Caco-2 (cell line): Measurements from ENCODE around the gene TTLL4. TPM values are rescaled to one million over a fixed set of nuclear protein-coding genes. Genes with fewer than 3 reads are reported as not detected.

Experiments
- Bru-seq: library from RNA; stranded (reverse); fragments of 400-500 nt; gene quantifications from one replicate; lab custom pipeline; 2021; lab: Mats Ljungman, UMichigan
- BruChase-seq, 2 experiments: library from RNA; stranded (reverse); fragments of 400-500 nt; gene quantifications; one replicate each; lab custom pipeline; 2021; lab: Mats Ljungman, UMichigan
- BruUV-seq: library from RNA; stranded (reverse); fragments of 400-500 nt; replicated peaks from 2 replicates; lab custom pipeline; 2021; lab: Mats Ljungman, UMichigan
- CTCF ChIA-PET: fragments of 300-600 bp; sonication (Branson Sonifier 250); formaldehyde crosslinking; loops from one replicate; lab custom pipeline; 2022; ENCODE audit warnings: antibody characterized with exemption; lab: Charles Lee
- POLR2A ChIA-PET: fragments of 300-600 bp; sonication (Branson Sonifier 250); formaldehyde crosslinking; loops from one replicate; lab custom pipeline; 2022; ENCODE audit warnings: antibody characterized with exemption; lab: Charles Lee
- DNase-seq, 2 experiments: peaks; one replicate each; pipeline versions ENCODE4 v3.0.0 to v3.0.0-alpha.2; 2020 to 2022
- H3K27me3 ChIP-seq: replicated peaks from 2 replicates; pipeline ENCODE4 v1.6.0; 2011; ENCODE audit warnings: low read length; ENCODE audit not compliant: control insufficient read depth, insufficient read depth
- H3K36me3 ChIP-seq: 2 replicates; pipeline ENCODE4 v1.5.1; 2011; ENCODE audit warnings: low read length; ENCODE audit not compliant: control insufficient read depth, insufficient read depth
- H3K4me1 ChIP-seq: fragments of 250-450 bp; sonication (Bioruptor Pico); 2 replicates; pipeline ENCODE4 v1.5.1; 2020; ENCODE audit warnings: mild to moderate bottlenecking
- H3K4me3 ChIP-seq: 2 replicates; pipeline ENCODE4 v1.5.1; 2011; ENCODE audit warnings: low read depth, mild to moderate bottlenecking, control low read depth, low read length
- H3K9me3 ChIP-seq: fragments of 250-450 bp; sonication (Bioruptor Pico); 2 replicates; pipeline ENCODE4 v1.5.1; 2020; ENCODE audit warnings: mild to moderate bottlenecking, moderate library complexity
- H3K27ac Mint-ChIP-seq: one replicate; pipeline ENCODE4 v1.8.0; 2022; ENCODE audit warnings: mixed read lengths; ENCODE audit not compliant: unreplicated experiment
- H3K27me3 Mint-ChIP-seq: one replicate; pipeline ENCODE4 v1.8.0; 2022; ENCODE audit warnings: mixed read lengths; ENCODE audit not compliant: insufficient read depth, unreplicated experiment
- H3K36me3 Mint-ChIP-seq: one replicate; pipeline ENCODE4 v1.8.0; 2022; ENCODE audit warnings: mild to moderate bottlenecking, mixed read lengths; ENCODE audit not compliant: insufficient read depth, unreplicated experiment
- H3K4me1 Mint-ChIP-seq: one replicate; pipeline ENCODE4 v1.8.0; 2022; ENCODE audit warnings: low read depth, mixed read lengths; ENCODE audit not compliant: unreplicated experiment
- H3K4me3 Mint-ChIP-seq: one replicate; pipeline ENCODE4 v1.8.0; 2022; ENCODE audit warnings: mild to moderate bottlenecking, moderate library complexity, mixed read lengths; ENCODE audit not compliant: unreplicated experiment
- H3K9me3 Mint-ChIP-seq: one replicate; pipeline ENCODE4 v1.8.0; 2022; ENCODE audit warnings: mixed read lengths; ENCODE audit not compliant: unreplicated experiment
- intact Hi-C: fragments of 100-400 bp; cut with micrococcal nuclease; formaldehyde crosslinking; loops from one replicate; pipeline ENCODE4 v1.10.0; 2022; ENCODE audit not compliant: unreplicated experiment
- long read RNA-seq: library from polyadenylated mRNA; stranded (forward); transcript quantifications from one replicate; pipeline ENCODE4 v2.0.0, GENCODE V29; 2022
- total RNA-seq: library from RNA; stranded (reverse); gene quantifications from 2 replicates; pipeline ENCODE4 v1.2.3, GENCODE V29; 2022
- TF ChIP-seq, protein P1 (sequence below), 2 experiments: fragments of 200-600 bp in 1 of 2; IDR thresholded peaks; 1 replicate in 1 of 2; 2 replicates in 1 of 2; pipeline versions ENCODE4 v1.5.1 to v1.8.0; 2011 to 2022; ENCODE audit warnings: antibody characterized with exemption in 1 of 2, control low read depth in 1 of 2, inconsistent platforms in 1 of 2, low read depth in 1 of 2, low read length in 1 of 2, mild to moderate bottlenecking in 1 of 2, moderate library complexity in 1 of 2; ENCODE audit not compliant: insufficient read depth in 1 of 2, severe bottlenecking in 1 of 2, unreplicated experiment in 1 of 2

Gene TTLL4, protein sequence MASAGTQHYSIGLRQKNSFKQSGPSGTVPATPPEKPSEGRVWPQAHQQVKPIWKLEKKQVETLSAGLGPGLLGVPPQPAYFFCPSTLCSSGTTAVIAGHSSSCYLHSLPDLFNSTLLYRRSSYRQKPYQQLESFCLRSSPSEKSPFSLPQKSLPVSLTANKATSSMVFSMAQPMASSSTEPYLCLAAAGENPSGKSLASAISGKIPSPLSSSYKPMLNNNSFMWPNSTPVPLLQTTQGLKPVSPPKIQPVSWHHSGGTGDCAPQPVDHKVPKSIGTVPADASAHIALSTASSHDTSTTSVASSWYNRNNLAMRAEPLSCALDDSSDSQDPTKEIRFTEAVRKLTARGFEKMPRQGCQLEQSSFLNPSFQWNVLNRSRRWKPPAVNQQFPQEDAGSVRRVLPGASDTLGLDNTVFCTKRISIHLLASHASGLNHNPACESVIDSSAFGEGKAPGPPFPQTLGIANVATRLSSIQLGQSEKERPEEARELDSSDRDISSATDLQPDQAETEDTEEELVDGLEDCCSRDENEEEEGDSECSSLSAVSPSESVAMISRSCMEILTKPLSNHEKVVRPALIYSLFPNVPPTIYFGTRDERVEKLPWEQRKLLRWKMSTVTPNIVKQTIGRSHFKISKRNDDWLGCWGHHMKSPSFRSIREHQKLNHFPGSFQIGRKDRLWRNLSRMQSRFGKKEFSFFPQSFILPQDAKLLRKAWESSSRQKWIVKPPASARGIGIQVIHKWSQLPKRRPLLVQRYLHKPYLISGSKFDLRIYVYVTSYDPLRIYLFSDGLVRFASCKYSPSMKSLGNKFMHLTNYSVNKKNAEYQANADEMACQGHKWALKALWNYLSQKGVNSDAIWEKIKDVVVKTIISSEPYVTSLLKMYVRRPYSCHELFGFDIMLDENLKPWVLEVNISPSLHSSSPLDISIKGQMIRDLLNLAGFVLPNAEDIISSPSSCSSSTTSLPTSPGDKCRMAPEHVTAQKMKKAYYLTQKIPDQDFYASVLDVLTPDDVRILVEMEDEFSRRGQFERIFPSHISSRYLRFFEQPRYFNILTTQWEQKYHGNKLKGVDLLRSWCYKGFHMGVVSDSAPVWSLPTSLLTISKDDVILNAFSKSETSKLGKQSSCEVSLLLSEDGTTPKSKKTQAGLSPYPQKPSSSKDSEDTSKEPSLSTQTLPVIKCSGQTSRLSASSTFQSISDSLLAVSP
- 86.6 and 87.9 TPM in 2 replicates for total RNA-seq
- Bru-seq, nascent RNA: percentile 79 among the genes with signal in this experiment
- percentile 82 among the genes with signal in this experiment for BruChase-seq, experiment 1, labeled RNA remaining after a 2-hour chase
- BruChase-seq, experiment 2, labeled RNA remaining after a 6-hour chase: percentile 78 among the genes with signal in this experiment
- long read RNA-seq, full-length matches to known transcripts: 23 of 44 reads
- long read RNA-seq, partial matches to known transcripts: 2 of 44 reads
- long read RNA-seq, other reads (novel, unspliced or antisense): 19 of 44 reads

DNA sequence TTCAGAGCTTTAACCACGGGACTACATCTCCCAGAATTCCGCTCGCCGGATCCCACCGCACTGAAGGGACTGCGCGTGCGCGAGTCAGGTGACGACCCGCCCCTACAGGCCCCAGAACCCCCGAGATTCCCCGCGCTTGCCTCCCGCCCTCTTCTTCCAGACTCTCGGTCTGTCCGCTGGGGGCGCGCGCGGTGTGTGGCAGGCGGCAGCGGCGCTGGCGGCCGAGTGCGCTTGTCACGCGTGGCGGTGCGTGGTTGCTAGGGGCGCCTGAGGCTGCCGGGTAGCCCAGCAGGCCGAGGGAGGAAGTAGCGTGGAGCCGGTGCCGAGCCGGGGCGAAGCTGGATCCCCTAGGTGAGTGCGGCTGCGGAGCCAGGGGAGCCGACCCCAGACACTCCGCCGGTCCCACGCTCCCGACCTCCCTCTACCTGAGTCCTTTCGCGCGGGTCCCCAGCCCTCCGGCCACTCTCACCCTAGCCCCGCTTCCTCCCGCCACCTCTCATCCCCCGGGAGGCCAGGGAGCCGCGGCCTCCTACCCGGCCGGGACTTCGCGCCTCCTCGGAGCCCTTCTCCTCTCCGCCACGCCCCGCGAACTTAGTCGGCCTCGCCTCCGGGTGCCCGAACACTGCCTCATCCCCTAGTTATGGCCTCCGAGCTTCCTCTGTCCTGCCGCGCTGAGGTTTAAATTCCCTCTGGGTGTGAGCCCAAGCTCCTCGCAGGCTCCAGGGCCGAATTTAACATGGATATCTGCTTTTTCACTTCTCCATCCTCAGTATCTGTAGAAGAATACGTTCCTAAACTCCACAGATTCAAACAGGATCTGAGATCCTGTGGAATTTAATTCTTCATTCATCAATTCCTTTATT lies at the start of gene TTLL4:
TSS of gene TTLL4 (plus strand) at position 149 of the 863 bp plus-strand sequence. CDS start 26,842 bp downstream, outside the sequence.
- H3K4me1 ChIP-seq: peaks cover 18% of the 10 kb centered on the region
- Mint-ChIP-seq H3K36me3 (peaks cover 4% of the 10 kb centered on the region), H3K27me3 (no peaks in the 10 kb centered on the region), H3K4me3 (peak within 1 kb of the TSS; percentile 97), H3K27ac (peak within 1 kb of the TSS; percentile 94), H3K9me3 (no peaks in the 10 kb centered on the region), H3K4me1 (peaks cover 13% of the 10 kb centered on the region)
- TF ChIP-seq, protein P1, sequence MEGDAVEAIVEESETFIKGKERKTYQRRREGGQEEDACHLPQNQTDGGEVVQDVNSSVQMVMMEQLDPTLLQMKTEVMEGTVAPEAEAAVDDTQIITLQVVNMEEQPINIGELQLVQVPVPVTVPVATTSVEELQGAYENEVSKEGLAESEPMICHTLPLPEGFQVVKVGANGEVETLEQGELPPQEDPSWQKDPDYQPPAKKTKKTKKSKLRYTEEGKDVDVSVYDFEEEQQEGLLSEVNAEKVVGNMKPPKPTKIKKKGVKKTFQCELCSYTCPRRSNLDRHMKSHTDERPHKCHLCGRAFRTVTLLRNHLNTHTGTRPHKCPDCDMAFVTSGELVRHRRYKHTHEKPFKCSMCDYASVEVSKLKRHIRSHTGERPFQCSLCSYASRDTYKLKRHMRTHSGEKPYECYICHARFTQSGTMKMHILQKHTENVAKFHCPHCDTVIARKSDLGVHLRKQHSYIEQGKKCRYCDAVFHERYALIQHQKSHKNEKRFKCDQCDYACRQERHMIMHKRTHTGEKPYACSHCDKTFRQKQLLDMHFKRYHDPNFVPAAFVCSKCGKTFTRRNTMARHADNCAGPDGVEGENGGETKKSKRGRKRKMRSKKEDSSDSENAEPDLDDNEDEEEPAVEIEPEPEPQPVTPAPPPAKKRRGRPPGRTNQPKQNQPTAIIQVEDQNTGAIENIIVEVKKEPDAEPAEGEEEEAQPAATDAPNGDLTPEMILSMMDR (IDR thresholded peaks at IDR 0.05; ENCODE audit: insufficient read depth in 1 of 2, low read depth in 1 of 2, low read length in 1 of 2, severe bottlenecking in 1 of 2, unreplicated experiment in 1 of 2): peak; percentile 74 to 89
- H3K4me3 ChIP-seq: peak within 1 kb of the TSS; percentile 100
- ChIA-PET CTCF (interaction anchor here (0.6 to 1.6 kb wide), 21 partner anchors 8 to 354 kb away, joined by 3 to 21 read pairs (median 5); partner anchors contain the start of genes BCS1L, CATIP, CYP27A1 and STK36), POLR2A (interaction anchor here (0.5 to 1.6 kb wide), 5 partner anchors 12 to 277 kb away, joined by 3 to 6 read pairs (median 5); partner anchors contain the start of genes BCS1L, CYP27A1 and ZNF142)
- H3K9me3 ChIP-seq: no peaks in the 10 kb centered on the region
- intact Hi-C loops: loop anchor here (1.0 to 10.0 kb wide), 6 partner anchors 24 to 254 kb away; partner anchors contain the start of genes BCS1L, CYP27A1, RNF25 and STK36
- H3K27me3 ChIP-seq: no peaks in the 10 kb centered on the region
- no TSS peak for BruUV-seq
- no peaks in the 10 kb centered on the region; the same call in 1 of the 2 replicates for H3K36me3 ChIP-seq
- peak; percentile 98 to 99 for DNase-seq

DNA sequence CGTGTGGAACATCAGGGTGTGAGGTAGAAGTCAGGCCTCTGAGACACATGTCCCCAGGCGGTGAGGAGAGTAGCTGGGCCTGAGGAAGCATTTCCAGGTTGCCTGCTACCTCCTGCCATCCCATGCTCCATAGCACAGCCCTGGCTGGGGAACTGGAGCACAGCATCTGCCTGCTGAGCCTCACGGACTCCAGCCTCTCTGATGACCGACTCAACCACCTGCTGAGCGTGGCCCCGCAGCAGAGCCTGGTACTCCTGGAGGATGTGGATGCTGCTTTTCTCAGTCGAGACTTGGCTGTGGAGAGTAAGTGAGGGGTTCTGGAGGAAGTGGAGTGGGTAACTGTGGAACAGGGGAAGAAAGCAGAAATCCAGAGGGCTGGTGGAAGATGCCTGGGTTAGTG lies 48.3 kb upstream of the TTLL4 start:
- no peak overlapping the region for H3K4me3 Mint-ChIP-seq
- CTCF ChIA-PET: interaction anchor here (1.5 kb wide), 1 partner anchor 25 kb away, joined by 4 read pairs; no protein-coding TSS in a partner anchor
- Histone ChIP-seq H3K27me3 (no peaks in the 10 kb centered on the region), H3K36me3 (peaks cover 4% of the 10 kb centered on the region), H3K4me3 (no peak overlapping the region), H3K4me1 (peaks cover 6% of the 10 kb centered on the region; the same call in 1 of the 2 replicates), H3K9me3 (no peaks in the 10 kb centered on the region)
- no peaks in the 10 kb centered on the region for H3K27me3 Mint-ChIP-seq
- peaks cover 84% of the 10 kb centered on the region for H3K36me3 Mint-ChIP-seq
- H3K9me3 Mint-ChIP-seq: no peaks in the 10 kb centered on the region
- H3K27ac Mint-ChIP-seq: no peak overlapping the region
- intact Hi-C loops: no loop called here
- BruUV-seq: no TSS peak
- no peak for DNase-seq
- H3K4me1 Mint-ChIP-seq: peaks cover 9% of the 10 kb centered on the region
- TF ChIP-seq, protein P1 (IDR thresholded peaks at IDR 0.05; ENCODE audit: insufficient read depth in 1 of 2, low read depth in 1 of 2, low read length in 1 of 2, severe bottlenecking in 1 of 2, unreplicated experiment in 1 of 2): no peak
- POLR2A ChIA-PET: no interaction called here
